SU-DHL-6 (cell line): ENCODE measurements around the gene MIOS.

Experiments used
- CTCF ChIP-seq: fragments of 200-600 bp; sonication (generic); IDR thresholded peaks from one replicate; pipeline ENCODE4 v1.5.1; 2017; ENCODE audit warnings: antibody characterized with exemption, mild to moderate bottlenecking, low read length, moderate library complexity; ENCODE audit not compliant: insufficient read depth, poor library complexity, severe bottlenecking
- EZH2phosphoT487 ChIP-seq: fragments of 200-600 bp; sonication (generic), shearing (Covaris generic); conservative IDR thresholded peaks from 2 replicates; pipeline ENCODE4 v1.6.1; 2018; ENCODE audit warnings: mild to moderate bottlenecking, antibody characterized with exemption, low read length, moderate library complexity, mixed read lengths

DNA sequence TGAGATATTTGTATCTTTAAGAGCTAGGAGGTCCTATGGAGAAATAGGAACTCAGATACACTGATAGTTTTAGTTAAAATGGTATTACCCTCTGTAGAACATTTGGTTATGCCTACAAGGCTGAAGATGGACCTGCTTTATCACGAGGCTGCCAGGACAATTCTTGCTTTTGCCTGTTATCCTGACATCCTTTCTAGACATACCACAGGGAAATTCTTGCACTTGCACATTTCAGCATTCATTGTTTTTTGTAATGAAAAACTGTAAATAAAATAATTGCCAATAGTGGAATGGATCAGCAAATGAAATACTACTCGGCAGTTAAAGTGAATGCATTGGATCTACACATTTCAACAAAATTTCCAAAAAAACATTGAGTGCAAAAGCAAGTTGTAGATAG lies 40.7 kb upstream of the MIOS start:
- TF ChIP-seq CTCF (no peak), EZH2phosphoT487 (no peak)
